ENCODE results near the gene ITGA3. TPM values are rescaled to one million over a fixed set of nuclear protein-coding genes. Genes with fewer than 3 reads are reported as not detected.

Gene ITGA3
- total RNA-seq, 1 experiment from 2014 or later: 392 TPM

DNA sequence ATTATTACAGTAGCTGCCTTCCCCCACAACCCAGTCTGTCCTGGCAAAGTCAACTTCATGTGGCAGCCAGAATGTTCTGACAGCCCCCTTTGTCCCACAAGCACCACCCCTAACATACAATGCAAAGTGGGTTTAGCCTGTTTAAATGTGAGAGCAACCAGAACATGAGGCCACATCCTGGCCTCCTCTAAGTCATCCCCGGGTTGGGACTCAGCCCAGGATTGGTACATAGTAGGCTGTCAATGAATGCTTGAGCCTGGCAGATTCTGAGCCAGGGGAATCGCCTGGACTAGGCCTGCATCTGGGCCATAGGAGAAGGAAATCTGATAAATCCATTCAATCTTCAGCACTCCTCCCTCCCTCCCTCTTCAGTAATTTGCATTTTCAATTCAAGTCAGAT lies 4.3 kb upstream of the ITGA3 start:
- H3K9me2 ChIP-seq (ENCODE audit: insufficient read depth): no peaks in the 10 kb centered on the region
- peak overlapping the region; percentile 82 for H3K9ac ChIP-seq (ENCODE audit: low read length)
- no peaks in the 10 kb centered on the region for H3K36me3 ChIP-seq (ENCODE audit: control insufficient read depth in 1 of 2, insufficient read depth in 2 of 2, low read length in 2 of 2)
- H3K9me3 ChIP-seq (ENCODE audit: control insufficient read depth in 1 of 2, insufficient read depth in 1 of 2, low read depth in 1 of 2, low read length in 2 of 2): no peaks in the 10 kb centered on the region
- peak overlapping the region; percentile 87 for H3K4me2 ChIP-seq (ENCODE audit: low read length)
- H4K20me1 ChIP-seq (ENCODE audit: insufficient read depth): no peaks in the 10 kb centered on the region
- ChIA-PET RAD21 (ENCODE audit: low non-redundant PET in 1 of 2, low total read pairs in 2 of 2, uncharacterized antibody in 2 of 2, unreplicated experiment in 2 of 2) (no interaction called here), POLR2A (interaction anchor here (0.8 to 6.8 kb wide), 5 partner anchors 10 to 36 kb away, joined by 3 to 99 read pairs (median 4); no protein-coding TSS in a partner anchor), CTCF (interaction anchor here (1.1 to 1.4 kb wide), 3 partner anchors 13 to 36 kb away, joined by 3 to 4 read pairs (median 3); no protein-coding TSS in a partner anchor)
- intact Hi-C loops (cut with micrococcal nuclease): no loop called here
- H2AFZ ChIP-seq (ENCODE audit: low read depth, low read length, poor library complexity, severe bottlenecking): no peak overlapping the region
- TF ChIP-seq MAX (IDR thresholded peaks at IDR 0.05) (no peak), ZBTB33 (IDR thresholded peaks at IDR 0.05; ENCODE audit: extremely low read depth, insufficient replicate concordance, low read length) (no peak), ATF3 (IDR thresholded peaks at IDR 0.05) (no peak), ZNF274 (IDR thresholded peaks at IDR 0.05; ENCODE audit: low read depth, low read length) (no peak), JUND (IDR thresholded peaks at IDR 0.05) (no peak), SIN3A (IDR thresholded peaks at IDR 0.05; ENCODE audit: low read depth) (no peak), SP1 (IDR thresholded peaks at IDR 0.05; ENCODE audit: low read depth) (no peak), SRF (IDR thresholded peaks at IDR 0.05; ENCODE audit: low read depth) (no peak), POLR2AphosphoS5 (IDR thresholded peaks at IDR 0.05; ENCODE audit: low read depth, low read length) (no peak), CBX3 (IDR thresholded peaks at IDR 0.05; ENCODE audit: low read depth) (no peak), POLR2A (IDR thresholded peaks at IDR 0.05; ENCODE audit: borderline replicate concordance, extremely low read depth, insufficient read depth, insufficient read length) (no peak), EGR1 (IDR thresholded peaks at IDR 0.05; ENCODE audit: low read depth) (no peak), YY1 (IDR thresholded peaks at IDR 0.05; ENCODE audit: extremely low read depth, insufficient replicate concordance, low read depth, low read length) (no peak)
- TF ChIP-seq, protein P1, sequence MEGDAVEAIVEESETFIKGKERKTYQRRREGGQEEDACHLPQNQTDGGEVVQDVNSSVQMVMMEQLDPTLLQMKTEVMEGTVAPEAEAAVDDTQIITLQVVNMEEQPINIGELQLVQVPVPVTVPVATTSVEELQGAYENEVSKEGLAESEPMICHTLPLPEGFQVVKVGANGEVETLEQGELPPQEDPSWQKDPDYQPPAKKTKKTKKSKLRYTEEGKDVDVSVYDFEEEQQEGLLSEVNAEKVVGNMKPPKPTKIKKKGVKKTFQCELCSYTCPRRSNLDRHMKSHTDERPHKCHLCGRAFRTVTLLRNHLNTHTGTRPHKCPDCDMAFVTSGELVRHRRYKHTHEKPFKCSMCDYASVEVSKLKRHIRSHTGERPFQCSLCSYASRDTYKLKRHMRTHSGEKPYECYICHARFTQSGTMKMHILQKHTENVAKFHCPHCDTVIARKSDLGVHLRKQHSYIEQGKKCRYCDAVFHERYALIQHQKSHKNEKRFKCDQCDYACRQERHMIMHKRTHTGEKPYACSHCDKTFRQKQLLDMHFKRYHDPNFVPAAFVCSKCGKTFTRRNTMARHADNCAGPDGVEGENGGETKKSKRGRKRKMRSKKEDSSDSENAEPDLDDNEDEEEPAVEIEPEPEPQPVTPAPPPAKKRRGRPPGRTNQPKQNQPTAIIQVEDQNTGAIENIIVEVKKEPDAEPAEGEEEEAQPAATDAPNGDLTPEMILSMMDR (IDR thresholded peaks at IDR 0.05 in 2 of 3, conservative IDR thresholded peaks at IDR 0.05 in 1 of 3; ENCODE audit: borderline replicate concordance in 1 of 3, insufficient read depth in 1 of 3, low read depth in 2 of 3, low read length in 2 of 3): no peak
- TF ChIP-seq, protein P2, sequence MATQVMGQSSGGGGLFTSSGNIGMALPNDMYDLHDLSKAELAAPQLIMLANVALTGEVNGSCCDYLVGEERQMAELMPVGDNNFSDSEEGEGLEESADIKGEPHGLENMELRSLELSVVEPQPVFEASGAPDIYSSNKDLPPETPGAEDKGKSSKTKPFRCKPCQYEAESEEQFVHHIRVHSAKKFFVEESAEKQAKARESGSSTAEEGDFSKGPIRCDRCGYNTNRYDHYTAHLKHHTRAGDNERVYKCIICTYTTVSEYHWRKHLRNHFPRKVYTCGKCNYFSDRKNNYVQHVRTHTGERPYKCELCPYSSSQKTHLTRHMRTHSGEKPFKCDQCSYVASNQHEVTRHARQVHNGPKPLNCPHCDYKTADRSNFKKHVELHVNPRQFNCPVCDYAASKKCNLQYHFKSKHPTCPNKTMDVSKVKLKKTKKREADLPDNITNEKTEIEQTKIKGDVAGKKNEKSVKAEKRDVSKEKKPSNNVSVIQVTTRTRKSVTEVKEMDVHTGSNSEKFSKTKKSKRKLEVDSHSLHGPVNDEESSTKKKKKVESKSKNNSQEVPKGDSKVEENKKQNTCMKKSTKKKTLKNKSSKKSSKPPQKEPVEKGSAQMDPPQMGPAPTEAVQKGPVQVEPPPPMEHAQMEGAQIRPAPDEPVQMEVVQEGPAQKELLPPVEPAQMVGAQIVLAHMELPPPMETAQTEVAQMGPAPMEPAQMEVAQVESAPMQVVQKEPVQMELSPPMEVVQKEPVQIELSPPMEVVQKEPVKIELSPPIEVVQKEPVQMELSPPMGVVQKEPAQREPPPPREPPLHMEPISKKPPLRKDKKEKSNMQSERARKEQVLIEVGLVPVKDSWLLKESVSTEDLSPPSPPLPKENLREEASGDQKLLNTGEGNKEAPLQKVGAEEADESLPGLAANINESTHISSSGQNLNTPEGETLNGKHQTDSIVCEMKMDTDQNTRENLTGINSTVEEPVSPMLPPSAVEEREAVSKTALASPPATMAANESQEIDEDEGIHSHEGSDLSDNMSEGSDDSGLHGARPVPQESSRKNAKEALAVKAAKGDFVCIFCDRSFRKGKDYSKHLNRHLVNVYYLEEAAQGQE (IDR thresholded peaks at IDR 0.05; ENCODE audit: low read depth): no peak
- no peaks in the 10 kb centered on the region for H3K27me3 ChIP-seq (ENCODE audit: insufficient read depth, low read length)
- H3K4me3 ChIP-seq (replicated peaks in 1 of 2; ENCODE audit: low read depth in 1 of 2, low read length in 2 of 2): peak overlapping the region in 1 of 2 experiments; percentile 30; a peak in 3 of 4 replicates
- H3K27ac ChIP-seq (ENCODE audit: low read depth, low read length): peak overlapping the region; percentile 93
- peaks cover 8% of the 10 kb centered on the region for H3K79me2 ChIP-seq (ENCODE audit: insufficient read depth, low read length)
- BruUV-seq (replicated peaks): no TSS peak
- H3K4me1 ChIP-seq (ENCODE audit: control insufficient read depth in 1 of 2, insufficient read depth in 2 of 2, low read length in 2 of 2): peaks cover 77 to 89% of the 10 kb centered on the region in 2 experiments
- DNase-seq (ENCODE audit: low read depth, low spot score): no peak
- no peak for ATAC-seq
